Mesendoderm (in vitro differentiated cells): ENCODE data around the gene AOPEP.

Experiments
- DNase-seq: peaks from one replicate; pipeline ENCODE4 v3.0.0; 2013
- H2AK5ac ChIP-seq: 2 replicates; pipeline ENCODE4 v1.6.1; 2013; ENCODE audit warnings: low read length, inconsistent platforms
- H2BK120ac ChIP-seq: 2 replicates; pipeline ENCODE4 v1.6.1; 2013; ENCODE audit warnings: low read depth, mild to moderate bottlenecking, low read length, moderate library complexity, mixed read lengths
- H2BK15ac ChIP-seq: replicated peaks from 2 replicates; pipeline ENCODE4 v1.6.1; 2013; ENCODE audit warnings: low read depth, mild to moderate bottlenecking, moderate library complexity
- H2BK5ac ChIP-seq: 2 replicates; pipeline ENCODE4 v1.6.1; 2013; ENCODE audit warnings: low read length, inconsistent platforms
- H3K18ac ChIP-seq: 2 replicates; pipeline ENCODE4 v1.6.1; 2013; ENCODE audit warnings: mild to moderate bottlenecking, low read length, mixed read lengths
- H3K23ac ChIP-seq: one replicate; pipeline ENCODE4 v1.6.1; 2013; ENCODE audit warnings: low read length
- H3K27ac ChIP-seq: 2 replicates; pipeline ENCODE4 v1.5.1; 2013; ENCODE audit warnings: low read depth, mild to moderate bottlenecking, inconsistent platforms, low read length, moderate library complexity
- H3K27me3 ChIP-seq: 2 replicates; pipeline ENCODE4 v1.6.1; 2013; ENCODE audit warnings: low read length, control low read depth, mild to moderate bottlenecking, inconsistent platforms; ENCODE audit not compliant: insufficient read depth, poor library complexity
- H3K36me3 ChIP-seq: 2 replicates; pipeline ENCODE4 v1.6.1; 2013; ENCODE audit warnings: low read length, inconsistent platforms; ENCODE audit not compliant: control insufficient read depth, insufficient read depth
- H3K4ac ChIP-seq: one replicate; pipeline ENCODE4 v1.6.1; 2013; ENCODE audit warnings: low read depth, mild to moderate bottlenecking, low read length, moderate library complexity
- H3K4me1 ChIP-seq: 2 replicates; pipeline ENCODE4 v1.6.1; 2013; ENCODE audit warnings: low read depth, low read length, inconsistent platforms; ENCODE audit not compliant: control insufficient read depth
- H3K4me2 ChIP-seq: 2 replicates; pipeline ENCODE4 v1.6.1; 2013; ENCODE audit warnings: low read length
- H3K4me3 ChIP-seq: 2 replicates; pipeline ENCODE4 v1.5.1; 2013; ENCODE audit warnings: mild to moderate bottlenecking, low read length
- H3K56ac ChIP-seq: one replicate; pipeline ENCODE4 v1.6.1; 2013; ENCODE audit warnings: low read length
- H3K79me1 ChIP-seq: 2 replicates; pipeline ENCODE4 v1.6.1; 2013; ENCODE audit warnings: low read length, inconsistent platforms
- H3K79me2 ChIP-seq: 2 replicates; pipeline ENCODE4 v1.6.1; 2013; ENCODE audit warnings: mild to moderate bottlenecking, low read length; ENCODE audit not compliant: control insufficient read depth, insufficient read depth
- H3K9ac ChIP-seq: 2 replicates; pipeline ENCODE4 v1.6.1; 2013; ENCODE audit warnings: low read length, inconsistent platforms
- H4K5ac ChIP-seq: one replicate; pipeline ENCODE4 v1.6.1; 2013; ENCODE audit warnings: low read length
- H4K8ac ChIP-seq: one replicate; pipeline ENCODE4 v1.6.1; 2013; ENCODE audit warnings: low read depth, mild to moderate bottlenecking, control low read depth, low read length, moderate library complexity
- WGBS: extraction: QIAGEN DNeasy Blood & Tissue Kit; methylation state at CpG from one replicate; pipeline ENCODE4 v1.1.7; 2013; ENCODE audit warnings: low lambda C conversion rate, missing lambda C conversion rate; ENCODE audit not compliant: insufficient coverage; ENCODE audit errors: extremely low coverage; 5-methylcytosine and 5-hydroxymethylcytosine counted together

AOPEP gene

DNA sequence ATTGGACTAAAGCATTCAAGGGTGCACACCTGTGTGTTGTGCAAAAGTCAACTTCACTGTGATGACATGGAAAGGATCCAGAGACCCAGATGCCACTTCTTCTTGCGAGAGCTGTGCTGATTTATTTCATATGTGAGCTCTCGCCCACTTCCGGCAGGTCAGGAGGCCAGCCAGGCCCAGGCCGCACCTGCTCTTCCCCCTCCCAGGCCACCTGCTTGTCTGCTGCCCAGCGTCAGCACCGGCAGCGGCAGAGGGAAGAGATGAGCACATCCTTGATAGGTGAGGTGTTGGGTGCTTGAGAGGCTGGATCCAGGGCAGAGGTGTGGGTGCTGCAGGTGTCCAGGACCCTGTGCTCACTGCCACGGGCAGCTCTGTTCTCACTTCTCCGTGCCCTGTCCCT, 348.1 kb downstream of the AOPEP start:
- Histone ChIP-seq H3K4ac (no peak overlapping the region), H3K79me1 (peaks cover 13% of the 10 kb centered on the region), H3K9ac (no peak overlapping the region), H2BK15ac (no peak overlapping the region), H3K36me3 (no peaks in the 10 kb centered on the region), H3K4me1 (peaks cover 15% of the 10 kb centered on the region), H3K4me3 (no peak overlapping the region), H4K5ac (no peak overlapping the region), H3K56ac (no peak overlapping the region), H3K4me2 (no peak overlapping the region), H2AK5ac (no peak overlapping the region), H3K18ac (no peak overlapping the region), H3K79me2 (peaks cover 4% of the 10 kb centered on the region), H3K23ac (no peak overlapping the region), H3K27ac (no peak overlapping the region), H2BK5ac (no peak overlapping the region), H4K8ac (no peak overlapping the region), H3K27me3 (no peaks in the 10 kb centered on the region), H2BK120ac (no peak overlapping the region)
- DNase-seq, result no peak
- no CpG with 5 or more reads among the region's 9 CpGs for WGBS

DNA sequence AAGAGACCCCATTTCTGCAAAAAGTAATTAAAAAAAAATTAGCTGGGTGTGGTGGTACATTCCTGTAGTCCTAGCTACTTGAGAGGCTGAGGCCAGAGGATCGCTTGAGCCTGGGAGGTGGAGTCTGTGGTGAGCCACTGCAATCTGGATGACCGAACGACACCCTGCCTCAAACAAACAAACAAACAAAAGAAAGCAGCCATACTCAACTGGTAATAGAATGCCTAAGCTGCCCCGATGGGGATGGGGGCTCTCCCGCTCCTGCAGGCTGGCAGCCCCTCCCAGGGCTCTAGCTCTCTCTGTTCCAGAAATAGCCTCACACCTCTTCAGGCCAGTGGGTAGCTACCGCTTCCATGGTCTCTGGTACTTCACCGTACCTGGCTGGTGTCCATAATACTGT, 349.2 kb downstream of the AOPEP start:
- no CpG with 5 or more reads among the region's 7 CpGs for WGBS
- H3K27ac ChIP-seq, result no peak overlapping the region
- H3K4me2 ChIP-seq, result no peak overlapping the region
- H3K9ac ChIP-seq, result no peak overlapping the region
- no peak overlapping the region for H3K23ac ChIP-seq
- peaks cover 14% of the 10 kb centered on the region for H3K79me1 ChIP-seq
- no peak for DNase-seq
- H3K56ac ChIP-seq, result no peak overlapping the region
- H3K36me3 ChIP-seq, result no peaks in the 10 kb centered on the region
- no peak overlapping the region for H3K4me3 ChIP-seq
- H3K79me2 ChIP-seq, result peaks cover 4% of the 10 kb centered on the region
- H3K4ac ChIP-seq, result no peak overlapping the region
- H2BK15ac ChIP-seq, result no peak overlapping the region
- no peak overlapping the region for H2AK5ac ChIP-seq
- no peak overlapping the region for H4K5ac ChIP-seq
- no peak overlapping the region for H2BK5ac ChIP-seq
- no peak overlapping the region for H3K18ac ChIP-seq
- no peak overlapping the region for H4K8ac ChIP-seq
- H3K27me3 ChIP-seq, result no peaks in the 10 kb centered on the region
- H3K4me1 ChIP-seq, result peaks cover 15% of the 10 kb centered on the region
- H2BK120ac ChIP-seq, result no peak overlapping the region

DNA sequence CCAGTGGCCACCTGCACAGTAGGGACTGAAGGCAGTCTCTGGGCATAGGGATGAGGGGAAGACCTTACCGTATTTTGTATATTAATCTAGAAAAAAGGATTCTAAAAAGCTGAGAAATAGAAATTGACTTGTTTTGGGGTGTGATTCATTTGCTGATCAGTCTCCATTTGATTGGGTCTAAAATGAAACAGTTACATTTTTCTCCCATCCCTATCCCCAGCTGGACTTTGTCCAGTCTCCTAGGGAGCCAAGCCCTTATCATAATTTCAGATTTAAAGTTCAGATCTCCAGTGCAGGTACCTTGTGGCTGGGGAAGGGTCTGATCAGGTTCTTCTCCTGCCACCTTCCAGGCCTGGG, 350.2 kb downstream of the AOPEP start:
- no peak overlapping the region for H4K5ac ChIP-seq

DNA sequence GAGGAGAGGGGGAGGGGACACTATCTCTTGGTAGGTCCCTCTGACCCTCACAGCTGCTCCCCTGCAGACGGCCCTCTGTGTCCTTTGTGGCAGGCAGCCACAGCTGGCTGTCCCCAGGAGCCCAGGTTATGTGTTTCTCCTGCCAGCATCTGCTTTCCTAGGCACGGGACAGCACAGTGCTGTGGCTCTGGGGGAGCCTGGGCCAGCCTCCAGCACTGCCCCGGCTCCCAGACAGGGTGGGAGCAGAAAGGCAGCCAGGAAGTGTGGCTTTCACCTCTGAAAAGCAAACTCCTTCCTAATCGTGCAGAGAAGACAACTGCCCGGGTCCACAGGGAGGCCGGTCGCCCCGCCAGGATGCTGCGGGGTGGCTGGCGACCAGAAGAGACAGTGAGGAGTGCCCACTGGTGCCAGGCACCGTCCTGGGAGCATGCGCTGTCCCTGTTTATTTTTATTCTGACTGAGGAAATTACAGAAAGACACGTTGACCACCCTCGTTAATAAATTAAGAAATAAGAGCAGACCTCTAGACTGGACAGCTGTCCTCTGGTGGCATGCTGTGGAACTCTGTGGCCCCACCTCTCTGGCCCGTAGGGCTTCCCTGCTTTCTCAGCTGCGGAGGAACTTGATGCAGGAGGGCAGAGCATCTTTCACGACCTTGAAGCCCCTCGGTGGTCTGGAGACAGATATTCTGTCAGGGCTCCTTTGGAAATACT, 350.7 kb downstream of the AOPEP start:
- H2AK5ac ChIP-seq, result no peak overlapping the region
- no peak overlapping the region for H3K27ac ChIP-seq
- H3K9ac ChIP-seq, result no peak overlapping the region
- H3K79me2 ChIP-seq, result peaks cover 4% of the 10 kb centered on the region
- no CpG with 5 or more reads among the region's 18 CpGs for WGBS
- H4K8ac ChIP-seq, result no peak overlapping the region
- DNase-seq, result no peak
- H3K27me3 ChIP-seq, result no peaks in the 10 kb centered on the region
- peak overlapping the region; percentile 56 for H3K56ac ChIP-seq
- no peak overlapping the region for H2BK5ac ChIP-seq
- H3K36me3 ChIP-seq, result no peaks in the 10 kb centered on the region
- H2BK120ac ChIP-seq, result no peak overlapping the region
- H3K4me1 ChIP-seq, result peaks cover 15% of the 10 kb centered on the region
- no peak overlapping the region for H3K18ac ChIP-seq
- no peak overlapping the region for H2BK15ac ChIP-seq
- H3K79me1 ChIP-seq, result peaks cover 11% of the 10 kb centered on the region
- H3K4me3 ChIP-seq, result no peak overlapping the region
- H4K5ac ChIP-seq, result no peak overlapping the region
- H3K23ac ChIP-seq, result no peak overlapping the region
- H3K4ac ChIP-seq, result no peak overlapping the region
- no peak overlapping the region for H3K4me2 ChIP-seq

More for the DNA sequence above, 350.2 kb downstream of the AOPEP start:
- Histone ChIP-seq H2BK15ac (no peak overlapping the region), H3K79me1 (peaks cover 14% of the 10 kb centered on the region), H2AK5ac (no peak overlapping the region), H3K27ac (no peak overlapping the region), H3K4me3 (no peak overlapping the region), H3K18ac (no peak overlapping the region), H3K23ac (no peak overlapping the region), H3K79me2 (peaks cover 4% of the 10 kb centered on the region), H3K4me1 (peaks cover 15% of the 10 kb centered on the region), H3K4ac (no peak overlapping the region), H3K56ac (peak overlapping the region; percentile 42), H3K27me3 (no peaks in the 10 kb centered on the region), H2BK120ac (no peak overlapping the region), H3K36me3 (no peaks in the 10 kb centered on the region), H3K4me2 (no peak overlapping the region), H4K8ac (no peak overlapping the region), H2BK5ac (no peak overlapping the region), H3K9ac (no peak overlapping the region)
- DNase-seq, result no peak
- no CpG with 5 or more reads among the region's 1 CpG for WGBS

DNA sequence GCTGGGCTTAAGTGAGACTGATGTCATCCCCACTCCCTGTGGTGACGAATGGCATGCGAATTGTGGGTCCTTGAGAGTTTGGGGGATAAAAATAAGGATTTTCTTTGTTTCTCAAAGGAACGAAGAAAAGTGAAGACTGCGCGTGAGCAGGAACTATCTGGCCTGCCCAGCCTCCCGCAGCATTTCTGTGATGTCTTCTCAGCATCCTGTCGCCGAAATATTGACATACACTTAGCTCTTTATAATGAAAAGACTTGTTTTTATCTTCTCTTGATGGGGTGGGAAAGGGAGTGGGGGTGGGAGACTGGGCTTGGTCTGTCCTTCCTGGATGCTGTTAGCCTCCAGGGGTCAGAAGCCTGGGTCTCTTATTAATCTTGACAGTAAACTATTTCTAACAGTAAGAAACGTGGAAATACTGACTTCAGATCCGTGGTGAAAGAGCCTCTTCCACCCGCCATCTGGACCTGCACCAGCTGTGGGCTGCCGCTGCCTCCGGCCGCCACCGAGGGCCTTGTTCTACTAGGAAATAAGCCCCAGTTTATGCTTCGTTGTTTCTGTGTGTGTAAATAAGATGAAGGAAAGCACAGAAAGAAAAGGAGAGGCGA, 351.4 kb downstream of the AOPEP start:
- Histone ChIP-seq H3K27me3 (no peaks in the 10 kb centered on the region), H3K56ac (peak overlapping the region; percentile 25), H3K4me1 (peaks cover 15% of the 10 kb centered on the region), H3K4ac (peak overlapping the region; percentile 24), H2AK5ac (no peak overlapping the region), H3K23ac (no peak overlapping the region), H2BK15ac (no peak overlapping the region), H3K27ac (no peak overlapping the region), H3K18ac (no peak overlapping the region), H3K4me3 (no peak overlapping the region), H3K36me3 (peaks cover 2% of the 10 kb centered on the region), H4K5ac (no peak overlapping the region), H2BK120ac (no peak overlapping the region), H4K8ac (no peak overlapping the region), H3K79me2 (peaks cover 4% of the 10 kb centered on the region), H2BK5ac (no peak overlapping the region), H3K79me1 (peaks cover 11% of the 10 kb centered on the region), H3K4me2 (no peak overlapping the region), H3K9ac (no peak overlapping the region)
- peak; percentile 55 for DNase-seq
- no CpG with 5 or more reads among the region's 17 CpGs for WGBS
